Mucosa of stomach (tissue), 1 donor: ENCODE results near the gene RAD51D.
A peak's percentile ranks its signal among the peaks of the same experiment; 100 is the strongest.
"Not testable (repeated sequence)": the region's sequence is repeated elsewhere in the genome, so short reads cannot be mapped to it uniquely, and the experiment has no call there.

Source experiments
- H3K27me3 ChIP-seq: one replicate; pipeline ENCODE4 v1.7.0; 2013; ENCODE audit warnings: mild to moderate bottlenecking, low read length; ENCODE audit not compliant: control insufficient read depth, insufficient read depth
- H3K36me3 ChIP-seq: one replicate; pipeline ENCODE4 v1.7.0; 2013; ENCODE audit warnings: low read length; ENCODE audit not compliant: control insufficient read depth, insufficient read depth
- H3K4me1 ChIP-seq: one replicate; pipeline ENCODE4 v1.7.0; 2013; ENCODE audit warnings: mild to moderate bottlenecking, low read length; ENCODE audit not compliant: control insufficient read depth, insufficient read depth
- H3K4me3 ChIP-seq: one replicate; pipeline ENCODE4 v1.7.0; 2013; ENCODE audit warnings: low read length
- H3K9ac ChIP-seq: one replicate; pipeline ENCODE4 v1.7.0; 2013; ENCODE audit warnings: mild to moderate bottlenecking, low read length, moderate library complexity
- H3K9me3 ChIP-seq: one replicate; pipeline ENCODE4 v1.7.0; 2013; ENCODE audit warnings: mild to moderate bottlenecking, low read length, moderate library complexity; ENCODE audit not compliant: control insufficient read depth
- donor health status: Pancreatic carcinoma.

The RAD51D gene

DNA sequence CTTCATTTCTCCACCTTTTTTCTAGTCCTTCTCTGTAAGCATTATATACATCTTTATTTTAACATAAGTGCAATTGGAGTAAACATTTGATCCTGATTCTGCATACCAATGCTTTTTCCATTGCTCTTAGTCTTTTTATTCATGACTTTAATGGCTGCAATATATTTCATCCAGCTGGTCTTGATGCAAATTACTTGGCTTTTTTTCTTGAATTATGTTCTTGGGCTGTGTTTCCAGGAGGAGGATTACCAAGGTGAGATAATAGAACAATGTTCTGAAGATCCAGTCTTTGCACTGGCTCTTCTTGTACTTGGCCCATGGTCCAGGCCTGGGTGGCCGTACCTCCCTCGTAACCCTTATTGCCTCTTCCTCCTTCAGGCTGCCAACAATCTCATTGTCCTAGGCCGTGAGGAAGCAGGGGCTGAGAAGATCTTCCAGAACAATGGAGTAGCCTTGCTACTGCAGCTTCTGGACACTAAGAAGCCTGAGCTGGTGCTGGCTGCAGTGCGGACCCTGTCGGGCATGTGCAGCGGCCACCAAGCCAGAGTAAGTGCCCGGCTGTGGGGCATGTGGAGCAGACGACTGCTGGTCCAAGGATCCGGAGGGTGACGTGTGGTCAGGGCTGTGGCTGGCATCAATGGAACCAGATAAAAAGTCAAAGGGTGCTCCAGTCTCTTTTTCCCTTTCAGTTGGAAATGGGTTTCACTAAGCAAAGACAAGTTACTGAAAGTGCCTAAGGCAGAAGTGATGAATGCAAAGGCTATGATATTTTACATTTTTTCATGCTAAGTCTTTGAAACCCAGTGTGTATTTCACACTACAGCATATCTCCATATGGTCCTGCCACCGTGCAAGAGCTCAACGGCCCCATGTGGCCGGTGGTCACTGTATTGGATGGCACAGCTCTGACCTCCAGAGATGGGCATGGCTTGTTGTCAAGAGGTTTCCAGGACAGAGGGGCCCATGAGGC is 34.8 kb upstream of the RAD51D start:
- Histone ChIP-seq H3K36me3 (no peaks in the 10 kb centered on the region), H3K9me3 (no peaks in the 10 kb centered on the region), H3K27me3 (no peaks in the 10 kb centered on the region), H3K4me1 (no peaks in the 10 kb centered on the region), H3K9ac (no peak overlapping the region), H3K4me3 (no peak overlapping the region)

DNA sequence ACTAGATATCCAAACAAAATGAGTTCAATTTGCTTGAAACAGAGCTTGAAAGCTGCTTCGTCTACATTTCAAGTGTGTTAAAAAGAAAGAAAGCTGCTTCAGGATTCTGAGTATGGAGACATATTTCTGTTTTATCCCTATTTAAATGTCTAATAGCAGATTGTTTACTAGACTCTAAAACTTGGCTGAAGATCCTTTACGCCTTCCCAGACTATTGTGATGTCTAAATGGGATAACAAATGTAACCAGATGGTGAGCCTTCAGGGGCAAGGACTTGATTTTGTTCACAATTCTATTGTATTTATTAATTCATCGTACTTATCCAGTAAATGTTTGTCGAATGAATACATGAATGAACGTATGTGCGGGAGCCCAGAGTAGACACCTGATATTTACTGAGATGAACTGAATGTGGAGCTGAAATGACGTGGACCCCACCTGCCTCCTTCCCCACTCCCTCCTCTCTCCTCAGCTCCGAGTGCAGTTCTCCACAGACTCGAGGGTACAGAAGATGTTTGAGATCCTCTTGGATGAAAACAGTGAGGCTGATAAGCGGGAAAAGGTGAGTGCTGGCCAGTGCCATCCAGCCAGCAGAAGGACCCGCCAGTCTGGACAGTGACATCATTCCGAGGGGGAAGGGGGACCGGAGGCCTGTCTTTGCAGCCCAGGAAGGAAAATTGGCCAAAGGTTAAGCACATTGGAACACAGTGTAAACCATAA is 32.9 kb upstream of the RAD51D start:
- Histone ChIP-seq H3K36me3 (no peaks in the 10 kb centered on the region), H3K4me3 (no peak overlapping the region), H3K9ac (no peak overlapping the region)

DNA sequence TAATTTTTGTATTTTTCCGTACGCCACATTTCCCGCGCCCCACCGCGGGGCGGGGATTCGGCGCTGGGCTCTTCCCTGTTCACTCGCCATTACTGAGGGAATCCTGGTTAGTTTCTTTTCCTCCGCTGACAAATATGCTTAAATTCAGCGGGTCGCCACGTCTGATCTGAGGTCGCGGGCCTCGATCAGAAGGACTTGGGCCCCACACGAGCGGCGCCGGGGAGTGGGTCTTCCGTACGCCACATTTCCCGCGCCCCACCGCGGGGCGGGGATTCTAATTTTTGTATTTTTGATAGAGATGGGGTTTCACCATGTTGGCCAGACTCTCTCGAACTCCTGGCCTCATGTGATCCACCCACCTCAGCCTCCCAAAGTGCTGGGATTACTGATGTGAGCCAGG is 31.4 kb upstream of the RAD51D start:
- not testable (repeated sequence) for H3K4me3 ChIP-seq, H3K9ac ChIP-seq, H3K36me3 ChIP-seq, H3K9me3 ChIP-seq, H3K4me1 ChIP-seq, H3K27me3 ChIP-seq

More for the DNA sequence above, 32.9 kb upstream of the RAD51D start:
- H3K4me1 ChIP-seq = no peaks in the 10 kb centered on the region
- no peaks in the 10 kb centered on the region for H3K9me3 ChIP-seq
- no peaks in the 10 kb centered on the region for H3K27me3 ChIP-seq

DNA sequence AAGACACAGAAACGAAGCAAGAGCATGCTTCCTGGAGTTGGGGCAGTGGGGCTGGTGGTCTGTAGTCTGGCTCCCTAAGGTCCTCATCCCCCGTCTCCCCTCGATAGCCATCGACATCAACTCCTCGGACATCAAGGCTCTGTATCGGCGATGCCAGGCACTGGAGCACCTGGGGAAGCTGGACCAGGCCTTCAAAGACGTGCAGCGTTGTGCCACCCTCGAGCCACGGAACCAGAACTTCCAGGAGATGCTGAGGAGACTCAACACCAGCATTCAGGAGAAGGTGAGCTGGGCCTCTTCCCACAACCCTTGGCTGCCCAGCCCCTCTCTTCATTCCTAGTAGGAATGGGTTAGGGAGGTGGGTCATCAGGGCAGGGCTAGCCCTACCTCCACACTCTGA is 30.3 kb upstream of the RAD51D start:
- H3K4me3 ChIP-seq = no peak overlapping the region
- no peaks in the 10 kb centered on the region for H3K27me3 ChIP-seq
- no peaks in the 10 kb centered on the region for H3K4me1 ChIP-seq
- no peaks in the 10 kb centered on the region for H3K9me3 ChIP-seq
- no peaks in the 10 kb centered on the region for H3K36me3 ChIP-seq
- no peak overlapping the region for H3K9ac ChIP-seq

GRCh38 chr17:35148144-35148543 is 28.5 kb upstream of the RAD51D start:
- no peak overlapping the region for H3K4me3 ChIP-seq
- H3K27me3 ChIP-seq = no peaks in the 10 kb centered on the region
- no peak overlapping the region for H3K9ac ChIP-seq
- H3K9me3 ChIP-seq = no peaks in the 10 kb centered on the region
- H3K4me1 ChIP-seq = no peaks in the 10 kb centered on the region
- H3K36me3 ChIP-seq = no peaks in the 10 kb centered on the region

- H3K9me3 ChIP-seq = no peaks in the 10 kb centered on the region
- H3K9ac ChIP-seq = no peak within 1 kb of the TSS
- no peaks in the 10 kb centered on the region for H3K36me3 ChIP-seq
- no peak within 1 kb of the TSS for H3K4me3 ChIP-seq
- no peaks in the 10 kb centered on the region for H3K4me1 ChIP-seq
- no peaks in the 10 kb centered on the region for H3K27me3 ChIP-seq
These were observed 27.8 kb upstream of the RAD51D start, which contains the start of gene UNC45B for GRCh38 chr17:35147375-35147905. Gene UNC45B (plus strand): TSS chr17:35147817. CDS start chr17:35148264, 447 bp downstream.

GRCh38 chr17:35146214-35146833 is 26.7 kb upstream of the RAD51D start:
- H3K9ac ChIP-seq = no peak overlapping the region
- no peak overlapping the region for H3K4me3 ChIP-seq
- H3K27me3 ChIP-seq = no peaks in the 10 kb centered on the region
- H3K9me3 ChIP-seq = no peaks in the 10 kb centered on the region
- H3K4me1 ChIP-seq = no peaks in the 10 kb centered on the region
- no peaks in the 10 kb centered on the region for H3K36me3 ChIP-seq

DNA sequence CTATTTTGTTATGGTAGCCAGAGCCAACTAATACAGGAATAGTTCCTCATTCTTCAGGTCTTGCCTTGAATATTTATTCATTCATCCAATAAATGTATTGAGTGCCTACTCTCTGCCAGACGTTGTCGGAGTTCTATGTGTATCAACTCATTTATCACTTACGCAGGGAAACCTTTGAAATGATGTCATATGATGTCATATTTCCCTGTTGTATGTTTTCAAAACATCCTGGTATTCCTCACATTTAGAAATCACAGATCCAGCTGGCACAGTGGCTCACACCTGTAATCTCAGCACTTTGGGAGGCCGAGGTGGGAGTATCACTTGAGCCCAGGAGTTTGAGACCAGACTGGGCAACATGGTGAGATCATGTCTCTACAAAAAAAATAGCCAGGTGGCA is 25.2 kb upstream of the RAD51D start:
- H3K9ac ChIP-seq = no peak overlapping the region
- peaks cover 5% of the 10 kb centered on the region for H3K4me1 ChIP-seq
- no peaks in the 10 kb centered on the region for H3K9me3 ChIP-seq
- no peak overlapping the region for H3K4me3 ChIP-seq
- H3K36me3 ChIP-seq = no peaks in the 10 kb centered on the region
- no peaks in the 10 kb centered on the region for H3K27me3 ChIP-seq

DNA sequence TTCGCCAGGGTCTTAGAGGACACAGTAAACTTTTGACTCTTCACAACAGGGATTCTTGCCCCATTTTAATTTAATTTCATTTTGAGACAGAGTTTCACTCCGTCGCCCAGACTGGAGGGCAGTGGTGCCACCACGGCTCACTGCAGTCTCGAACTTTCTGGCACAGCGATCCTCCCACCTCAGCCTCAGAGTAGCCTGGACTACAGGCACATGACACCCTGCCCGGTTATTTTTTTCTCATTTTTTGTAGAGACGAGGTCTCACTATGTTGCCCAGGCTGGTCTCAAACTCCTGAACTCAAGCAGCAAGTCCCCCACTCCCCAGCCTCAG is 22.8 kb upstream of the RAD51D start:
- peaks cover 5% of the 10 kb centered on the region for H3K4me1 ChIP-seq
- no peaks in the 10 kb centered on the region for H3K36me3 ChIP-seq
- no peaks in the 10 kb centered on the region for H3K27me3 ChIP-seq
- H3K9me3 ChIP-seq = no peaks in the 10 kb centered on the region
- no peak overlapping the region for H3K9ac ChIP-seq
- H3K4me3 ChIP-seq = no peak overlapping the region

DNA sequence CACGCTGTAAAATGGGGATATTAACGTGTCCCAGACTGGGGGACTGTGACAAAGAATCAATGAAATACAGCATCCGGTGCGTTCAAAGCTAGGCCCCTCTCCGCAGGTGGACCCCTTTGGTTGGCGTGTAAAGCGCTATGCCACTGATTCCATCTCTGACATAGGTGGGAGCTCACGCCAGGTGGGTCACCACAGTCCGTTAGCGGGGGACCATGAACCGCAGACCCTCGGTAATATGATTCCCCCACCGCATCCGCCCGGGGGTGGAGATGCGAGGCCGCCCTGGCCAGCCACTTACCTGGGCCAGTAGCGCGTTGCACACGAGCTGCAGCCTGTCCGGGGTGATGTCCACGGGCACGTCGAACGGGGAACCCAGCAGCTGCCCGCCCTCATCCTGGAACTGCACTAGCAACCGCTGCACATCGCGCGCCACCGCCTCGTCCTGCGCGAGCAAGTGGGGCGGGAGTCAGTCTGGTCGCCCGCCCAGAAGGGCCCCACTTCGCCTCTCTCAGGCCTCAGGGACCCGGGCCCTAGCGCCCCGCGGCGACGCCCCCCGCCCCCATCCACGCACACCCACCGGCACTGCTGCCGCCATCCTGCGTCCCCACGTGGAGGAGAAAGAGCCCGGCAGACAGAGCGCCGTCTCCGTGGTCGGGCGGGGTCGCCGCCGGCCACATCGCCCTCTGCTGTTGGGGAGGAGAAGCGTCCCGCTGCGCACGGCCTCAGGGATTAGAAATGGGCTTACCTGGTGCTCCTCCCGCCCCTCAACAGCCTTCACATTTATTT is 22.2 kb upstream of the RAD51D start, which contains the start of gene NLE1:
TSS of gene NLE1 (minus strand) at position 623 of the 786 bp plus-strand sequence. CDS start at position 595, 28 bp downstream.
- Histone ChIP-seq H3K4me3 (peak within 1 kb of the TSS; percentile 87), H3K4me1 (peaks cover 5% of the 10 kb centered on the region), H3K36me3 (no peaks in the 10 kb centered on the region), H3K9me3 (no peaks in the 10 kb centered on the region), H3K27me3 (no peaks in the 10 kb centered on the region), H3K9ac (peak within 1 kb of the TSS; percentile 71)

DNA sequence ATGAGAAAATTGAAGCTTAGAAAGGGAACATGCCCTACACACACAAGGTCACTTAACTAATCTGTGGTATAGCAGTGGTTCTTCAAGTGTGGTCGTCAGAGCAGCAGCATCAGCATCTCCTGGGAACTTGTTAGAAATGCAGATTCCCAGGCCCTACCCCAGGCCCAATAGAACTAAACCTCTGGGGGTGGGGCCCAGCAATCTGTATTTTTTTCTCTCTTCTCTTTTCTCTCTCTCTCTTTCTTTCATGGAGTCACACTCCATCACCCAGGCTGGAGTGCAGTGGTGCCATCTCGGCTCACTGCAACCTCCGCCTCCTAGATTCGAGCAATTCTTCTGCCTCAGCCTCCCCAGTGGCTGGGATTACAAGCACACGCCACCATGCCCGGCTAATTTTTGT is 18.6 kb upstream of the RAD51D start:
- H3K9me3 ChIP-seq = no peaks in the 10 kb centered on the region
- no peak overlapping the region for H3K4me3 ChIP-seq
- H3K27me3 ChIP-seq = no peaks in the 10 kb centered on the region
- H3K36me3 ChIP-seq = peaks cover 5% of the 10 kb centered on the region
- peaks cover 5% of the 10 kb centered on the region for H3K4me1 ChIP-seq
- H3K9ac ChIP-seq = no peak overlapping the region
